HEK293 (cell line): ENCODE data around the gene MALT1.

ENCODE experiments used
- SETDB1 ChIP-seq: IDR thresholded peaks from one replicate; pipeline ENCODE4 v1.6.1; 2017; ENCODE audit warnings: mild to moderate bottlenecking, low read length, moderate library complexity, mixed read lengths; ENCODE audit not compliant: insufficient read length
- TCF7L2 ChIP-seq: IDR thresholded peaks from 2 replicates; pipeline ENCODE4 v1.6.1; 2011; ENCODE audit warnings: low read depth, mild to moderate bottlenecking, inconsistent platforms, low read length, moderate library complexity, borderline replicate concordance
- ZBTB8A ChIP-seq: fragments of 450-650 bp; formaldehyde crosslinking; IDR thresholded peaks from 2 replicates; pipeline ENCODE4 v1.5.1; 2016; ENCODE audit warnings: missing biosample characterization, missing genetic modification characterization
- ZNF2 ChIP-seq: fragments of 450-650 bp; formaldehyde crosslinking; IDR thresholded peaks from 2 replicates; pipeline ENCODE4 v1.5.1; 2016; ENCODE audit warnings: missing biosample characterization, missing genetic modification characterization
- ZNF223 ChIP-seq: fragments of 450-650 bp; formaldehyde crosslinking; IDR thresholded peaks from 2 replicates; pipeline ENCODE4 v1.5.1; 2016; ENCODE audit warnings: missing biosample characterization, missing genetic modification characterization
- ZNF660 ChIP-seq: fragments of 450-650 bp; IDR thresholded peaks from 2 replicates; pipeline ENCODE4 v1.5.1; 2018; ENCODE audit warnings: missing biosample characterization, mild to moderate bottlenecking, missing genetic modification characterization
- ZNF670 ChIP-seq: fragments of 450-650 bp; formaldehyde crosslinking; IDR thresholded peaks from 2 replicates; pipeline ENCODE4 v1.5.1; 2016; ENCODE audit warnings: missing biosample characterization, missing genetic modification characterization, low read depth
- ZNF747 ChIP-seq: fragments of 450-650 bp; formaldehyde crosslinking; IDR thresholded peaks from 2 replicates; pipeline ENCODE4 v1.5.1; 2016; ENCODE audit warnings: missing biosample characterization, missing genetic modification characterization
- TF ChIP-seq, protein P1 (sequence below): fragments of 450-650 bp; formaldehyde crosslinking; IDR thresholded peaks from 2 replicates; pipeline ENCODE4 v1.5.1; 2016; ENCODE audit warnings: missing biosample characterization, missing genetic modification characterization

GRCh38 chr18:58784601-58785137, 113.4 kb downstream of the MALT1 start:
- TF ChIP-seq, protein P1, sequence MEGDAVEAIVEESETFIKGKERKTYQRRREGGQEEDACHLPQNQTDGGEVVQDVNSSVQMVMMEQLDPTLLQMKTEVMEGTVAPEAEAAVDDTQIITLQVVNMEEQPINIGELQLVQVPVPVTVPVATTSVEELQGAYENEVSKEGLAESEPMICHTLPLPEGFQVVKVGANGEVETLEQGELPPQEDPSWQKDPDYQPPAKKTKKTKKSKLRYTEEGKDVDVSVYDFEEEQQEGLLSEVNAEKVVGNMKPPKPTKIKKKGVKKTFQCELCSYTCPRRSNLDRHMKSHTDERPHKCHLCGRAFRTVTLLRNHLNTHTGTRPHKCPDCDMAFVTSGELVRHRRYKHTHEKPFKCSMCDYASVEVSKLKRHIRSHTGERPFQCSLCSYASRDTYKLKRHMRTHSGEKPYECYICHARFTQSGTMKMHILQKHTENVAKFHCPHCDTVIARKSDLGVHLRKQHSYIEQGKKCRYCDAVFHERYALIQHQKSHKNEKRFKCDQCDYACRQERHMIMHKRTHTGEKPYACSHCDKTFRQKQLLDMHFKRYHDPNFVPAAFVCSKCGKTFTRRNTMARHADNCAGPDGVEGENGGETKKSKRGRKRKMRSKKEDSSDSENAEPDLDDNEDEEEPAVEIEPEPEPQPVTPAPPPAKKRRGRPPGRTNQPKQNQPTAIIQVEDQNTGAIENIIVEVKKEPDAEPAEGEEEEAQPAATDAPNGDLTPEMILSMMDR (tag by site-specific recombination): no peak
- no peak for TF ChIP-seq SETDB1
- TF ChIP-seq TCF7L2: no peak
- no peak for TF ChIP-seq ZNF223 (tag by site-specific recombination)
- TF ChIP-seq ZNF660 (tag by site-specific recombination): no peak
- no peak for TF ChIP-seq ZNF670 (tag by site-specific recombination)
- no peak for TF ChIP-seq ZNF747 (tag by site-specific recombination)
- no peak for TF ChIP-seq ZBTB8A (tag by site-specific recombination)
- no peak for TF ChIP-seq ZNF2 (tag by site-specific recombination)
